Keratinocyte (primary cell): ENCODE measurements around the gene SP7. TPM values are rescaled to one million over a fixed set of nuclear protein-coding genes. Genes with fewer than 3 reads are reported as not detected.

Experiments used
- DNase-seq: peaks from one replicate; pipeline ENCODE4 v3.0.0-alpha.2; 2011; ENCODE audit warnings: low read depth, missing footprints, low spot score
- FAIRE-seq: peaks from 2 replicates; lab custom pipeline; 2011; peaks lifted over from hg19 to GRCh38; lab: Jason Lieb, UNC
- H2AFZ ChIP-seq: 2 replicates; pipeline ENCODE4 v1.6.0; 2012; ENCODE audit warnings: low read length, control low read depth, inconsistent platforms; ENCODE audit not compliant: control insufficient read depth
- H3K27ac ChIP-seq: 2 replicates; pipeline ENCODE4 v1.5.1; 2011; ENCODE audit warnings: low read length; ENCODE audit not compliant: control insufficient read depth, insufficient read depth
- H3K27me3 ChIP-seq: 3 replicates; pipeline ENCODE4 v1.6.0; 2011; ENCODE audit warnings: low read length; ENCODE audit not compliant: control insufficient read depth, insufficient read depth; ENCODE audit errors: extremely low read depth
- H3K36me3 ChIP-seq, 2 experiments: 2 replicates in 1 of 2; 3 replicates in 1 of 2; pipeline ENCODE4 v1.5.1; 2011; ENCODE audit warnings: low read length in 2 of 2, mild to moderate bottlenecking in 1 of 2; ENCODE audit not compliant: control insufficient read depth in 2 of 2, insufficient read depth in 2 of 2; ENCODE audit errors: extremely low read depth in 1 of 2
- H3K4me1 ChIP-seq: 3 replicates; pipeline ENCODE4 v1.5.1; 2011; ENCODE audit warnings: low read length; ENCODE audit not compliant: control insufficient read depth, insufficient read depth; ENCODE audit errors: extremely low read depth
- H3K4me2 ChIP-seq: 3 replicates; pipeline ENCODE4 v1.6.0; 2011; ENCODE audit warnings: low read depth, low read length; ENCODE audit not compliant: control insufficient read depth, insufficient read depth; ENCODE audit errors: extremely low read depth
- H3K4me3 ChIP-seq, 3 experiments: fragments of 200-600 bp in 1 of 3; sonication (generic) in 1 of 3; 2 replicates in 2 of 3; 3 replicates in 1 of 3; pipeline ENCODE4 v1.5.1; 2011 to 2016; ENCODE audit warnings: low read length in 3 of 3, mild to moderate bottlenecking in 3 of 3, control low read depth in 2 of 3, inconsistent platforms in 1 of 3, low read depth in 1 of 3, mixed read lengths in 1 of 3, mixed run types in 1 of 3, moderate library complexity in 1 of 3; ENCODE audit not compliant: control insufficient read depth in 2 of 3, insufficient read depth in 2 of 3; ENCODE audit errors: extremely low read depth in 1 of 3
- H3K79me2 ChIP-seq: 2 replicates; pipeline ENCODE4 v1.6.0; 2012; ENCODE audit warnings: low read length; ENCODE audit not compliant: control insufficient read depth, insufficient read depth
- H3K9ac ChIP-seq: 3 replicates; pipeline ENCODE4 v1.6.0; 2011; ENCODE audit warnings: low read length; ENCODE audit not compliant: control insufficient read depth, insufficient read depth; ENCODE audit errors: extremely low read depth
- H3K9me1 ChIP-seq: 3 replicates; pipeline ENCODE4 v1.6.0; 2011; ENCODE audit warnings: low read length; ENCODE audit not compliant: control insufficient read depth, insufficient read depth; ENCODE audit errors: extremely low read depth
- H3K9me3 ChIP-seq: 2 replicates; pipeline ENCODE4 v1.5.1; 2012; ENCODE audit warnings: low read depth, low read length; ENCODE audit not compliant: control insufficient read depth
- H4K20me1 ChIP-seq: 3 replicates; pipeline ENCODE4 v1.6.0; 2011; ENCODE audit warnings: low read length; ENCODE audit not compliant: control insufficient read depth, insufficient read depth; ENCODE audit errors: extremely low read depth
- EZH2 ChIP-seq: IDR thresholded peaks from one replicate; pipeline ENCODE4 v1.6.1; 2012; ENCODE audit warnings: inconsistent platforms, mild to moderate bottlenecking, low read length, moderate library complexity
- dilution Hi-C: fragments of 300-500 bp; cut with MboI; formaldehyde crosslinking; loops from one replicate; pipeline ENCODE4 v1.7.0; 2020; ENCODE audit warnings: low sequenced_read_pairs; ENCODE audit not compliant: extremely low pct_ligation_motif_present
- polyA plus RNA-seq, 5 experiments: library from polyadenylated mRNA; depleted of rRNA in 3 of 5; stranded (reverse) in 3 of 5; stranded (forward) in 1 of 5; unstranded in 1 of 5; fragments of >200 nt; gene quantifications; 1 replicate in 1 of 5; 2 replicates in 3 of 5; 3 replicates in 1 of 5; pipeline versions ENCODE4 v1.2.1 to v1.2.3, GENCODE V29; 2011 to 2012; ENCODE audit warnings: missing spikeins in 2 of 5, low read depth in 1 of 5, low replicate concordance in 1 of 5
- TF ChIP-seq, protein P1 (sequence below), 3 experiments: IDR thresholded peaks in 1 of 3; conservative IDR thresholded peaks in 1 of 3; optimal IDR thresholded peaks in 1 of 3; 2 replicates in 2 of 3; 3 replicates in 1 of 3; pipeline versions ENCODE3 to v1.5.1; 2011; ENCODE audit warnings: low read length in 3 of 3, mild to moderate bottlenecking in 3 of 3, moderate library complexity in 2 of 3, control low read depth in 1 of 3, inconsistent platforms in 1 of 3; ENCODE audit not compliant: insufficient read depth in 2 of 3; ENCODE audit errors: extremely low read depth in 1 of 3

Gene SP7
- polyA plus RNA-seq, 1 donor (not counting 4 experiments of a cell fraction or from before 2014, with no cell fraction given): not detected

GRCh38 chr12:53380104-53380793 lies 44.1 kb upstream of the SP7 start, which contains the start of gene SP1:
SP1 (plus strand) TSS chr12:53380176; CDS start chr12:53380292, 116 bp downstream.
- Histone ChIP-seq H3K4me3 (peak within 1 kb of the TSS; percentile 45 to 82 (median 74)), H3K9me1 (peaks cover 5% of the 10 kb centered on the region), H3K4me2 (peak within 1 kb of the TSS; percentile 99), H4K20me1 (peaks cover 10% of the 10 kb centered on the region), H3K4me1 (peaks cover 40% of the 10 kb centered on the region), H3K27ac (peak within 1 kb of the TSS; percentile 95), H2AFZ (peak within 1 kb of the TSS; percentile 96), H3K79me2 (peaks cover 25% of the 10 kb centered on the region), H3K9me3 (no peaks in the 10 kb centered on the region), H3K9ac (peak within 1 kb of the TSS; percentile 90), H3K36me3 (peaks cover 0 to 18% of the 10 kb centered on the region in 2 experiments), H3K27me3 (no peaks in the 10 kb centered on the region)
- DNase-seq (peak; percentile 55), FAIRE-seq (no peak)
- dilution Hi-C loops: no loop called here
- TF ChIP-seq EZH2: no peak
- TF ChIP-seq, protein P1, sequence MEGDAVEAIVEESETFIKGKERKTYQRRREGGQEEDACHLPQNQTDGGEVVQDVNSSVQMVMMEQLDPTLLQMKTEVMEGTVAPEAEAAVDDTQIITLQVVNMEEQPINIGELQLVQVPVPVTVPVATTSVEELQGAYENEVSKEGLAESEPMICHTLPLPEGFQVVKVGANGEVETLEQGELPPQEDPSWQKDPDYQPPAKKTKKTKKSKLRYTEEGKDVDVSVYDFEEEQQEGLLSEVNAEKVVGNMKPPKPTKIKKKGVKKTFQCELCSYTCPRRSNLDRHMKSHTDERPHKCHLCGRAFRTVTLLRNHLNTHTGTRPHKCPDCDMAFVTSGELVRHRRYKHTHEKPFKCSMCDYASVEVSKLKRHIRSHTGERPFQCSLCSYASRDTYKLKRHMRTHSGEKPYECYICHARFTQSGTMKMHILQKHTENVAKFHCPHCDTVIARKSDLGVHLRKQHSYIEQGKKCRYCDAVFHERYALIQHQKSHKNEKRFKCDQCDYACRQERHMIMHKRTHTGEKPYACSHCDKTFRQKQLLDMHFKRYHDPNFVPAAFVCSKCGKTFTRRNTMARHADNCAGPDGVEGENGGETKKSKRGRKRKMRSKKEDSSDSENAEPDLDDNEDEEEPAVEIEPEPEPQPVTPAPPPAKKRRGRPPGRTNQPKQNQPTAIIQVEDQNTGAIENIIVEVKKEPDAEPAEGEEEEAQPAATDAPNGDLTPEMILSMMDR (optimal IDR thresholded peaks at IDR 0.05 in 1 of 3, IDR thresholded peaks at IDR 0.05 in 1 of 3, conservative IDR thresholded peaks at IDR 0.05 in 1 of 3; ENCODE audit: extremely low read depth in 1 of 3, insufficient read depth in 2 of 3, low read length in 3 of 3): no peak

- dilution Hi-C loops: no loop called here
- H3K9me1 ChIP-seq: peaks cover 5% of the 10 kb centered on the region
- peak; percentile 100 for DNase-seq
- peak overlapping the region; percentile 96 for H2AFZ ChIP-seq
- peaks cover 10% of the 10 kb centered on the region for H4K20me1 ChIP-seq
- H3K27me3 ChIP-seq: no peaks in the 10 kb centered on the region
- H3K27ac ChIP-seq: peak overlapping the region; percentile 95
- H3K36me3 ChIP-seq: peaks cover 0 to 18% of the 10 kb centered on the region in 2 experiments
- TF ChIP-seq, protein P1 (optimal IDR thresholded peaks at IDR 0.05 in 1 of 3, IDR thresholded peaks at IDR 0.05 in 1 of 3, conservative IDR thresholded peaks at IDR 0.05 in 1 of 3; ENCODE audit: extremely low read depth in 1 of 3, insufficient read depth in 2 of 3, low read length in 3 of 3): no peak
- no peak for TF ChIP-seq EZH2
- no peaks in the 10 kb centered on the region for H3K9me3 ChIP-seq
- FAIRE-seq: peak; percentile 91
- H3K4me3 ChIP-seq: peak overlapping the region; percentile 45 to 79 (median 67)
- peak overlapping the region; percentile 99 for H3K4me2 ChIP-seq
- peaks cover 40% of the 10 kb centered on the region for H3K4me1 ChIP-seq
- peak overlapping the region; percentile 90 for H3K9ac ChIP-seq
- H3K79me2 ChIP-seq: peaks cover 20% of the 10 kb centered on the region
These were observed 43.4 kb upstream of the SP7 start for GRCh38 chr12:53379389-53380103.
